HEK293T (cell line): ENCODE results near the gene CLRN1.

Experiments
- CTCF ChIA-PET: fragments of 350-600 bp; formaldehyde crosslinking; extraction: SDS; loops from one replicate; lab custom pipeline; 2021; ENCODE audit warnings: antibody characterized with exemption, inconsistent platforms; lab: Yijun Ruan, JAX
- POLR2A ChIA-PET: fragments of 350-600 bp; formaldehyde crosslinking; extraction: SDS; loops from one replicate; lab custom pipeline; 2020; ENCODE audit warnings: antibody characterized with exemption, inconsistent platforms; lab: Yijun Ruan, JAX
- DNase-seq: peaks from one replicate; pipeline ENCODE4 v3.0.0; 2012; ENCODE audit warnings: mixed read lengths; ENCODE audit errors: extremely low spot score
- ARNT ChIP-seq: fragments of 450-650 bp; IDR thresholded peaks from 2 replicates; pipeline ENCODE4 v1.6.1; 2017; ENCODE audit warnings: mild to moderate bottlenecking
- BHLHE40 ChIP-seq: fragments of 450-650 bp; IDR thresholded peaks from 2 replicates; pipeline ENCODE4 v1.6.1; 2016; ENCODE audit warnings: mild to moderate bottlenecking, moderate library complexity, borderline replicate concordance
- CTBP1 ChIP-seq: fragments of 450-650 bp; IDR thresholded peaks from 2 replicates; pipeline ENCODE4 v1.6.1; 2016; ENCODE audit warnings: borderline replicate concordance
- ELF4 ChIP-seq: fragments of 450-650 bp; IDR thresholded peaks from 2 replicates; pipeline ENCODE4 v1.6.1; 2017; ENCODE audit warnings: antibody characterized with exemption
- FOXA1 ChIP-seq: fragments of 450-650 bp; IDR thresholded peaks from 2 replicates; pipeline ENCODE4 v1.6.1; 2016; ENCODE audit warnings: mild to moderate bottlenecking
- FOXK2 ChIP-seq: fragments of 450-650 bp; IDR thresholded peaks from 2 replicates; pipeline ENCODE4 v1.6.1; 2016; ENCODE audit warnings: mild to moderate bottlenecking
- FOXM1 ChIP-seq: fragments of 450-650 bp; IDR thresholded peaks from 2 replicates; pipeline ENCODE4 v1.6.1; 2017; ENCODE audit warnings: mild to moderate bottlenecking, borderline replicate concordance
- HDGF ChIP-seq: fragments of 450-650 bp; IDR thresholded peaks from 2 replicates; pipeline ENCODE4 v1.6.1; 2017; ENCODE audit warnings: antibody characterized with exemption, borderline replicate concordance
- L3MBTL2 ChIP-seq: fragments of 450-650 bp; conservative IDR thresholded peaks from 2 replicates; pipeline ENCODE4 v1.6.1; 2016; ENCODE audit warnings: mild to moderate bottlenecking
- LEF1 ChIP-seq: fragments of 450-650 bp; IDR thresholded peaks from 2 replicates; pipeline ENCODE4 v1.6.1; 2017; ENCODE audit warnings: mild to moderate bottlenecking, borderline replicate concordance
- NFRKB ChIP-seq: fragments of 450-650 bp; IDR thresholded peaks from 2 replicates; pipeline ENCODE4 v1.6.1; 2016; ENCODE audit warnings: mild to moderate bottlenecking, moderate library complexity
- PKNOX1 ChIP-seq: fragments of 450-650 bp; IDR thresholded peaks from 2 replicates; pipeline ENCODE4 v1.6.1; 2016
- SP1 ChIP-seq: fragments of 450-650 bp; IDR thresholded peaks from 2 replicates; pipeline ENCODE4 v1.6.1; 2017
- SUZ12 ChIP-seq: fragments of 450-650 bp; IDR thresholded peaks from 2 replicates; pipeline ENCODE4 v1.6.1; 2016; ENCODE audit warnings: mild to moderate bottlenecking
- TARDBP ChIP-seq: fragments of 450-650 bp; IDR thresholded peaks from 2 replicates; pipeline ENCODE4 v1.6.1; 2016
- ZNF384 ChIP-seq: fragments of 450-650 bp; IDR thresholded peaks from 2 replicates; pipeline ENCODE4 v1.6.1; 2016

CLRN1 gene

GRCh38 chr3:151009981-151010380 is 37.5 kb upstream of the CLRN1 start:
- CTCF ChIA-PET: no interaction called here
- no peak for DNase-seq
- TF ChIP-seq ELF4: no peak
- no peak for TF ChIP-seq SUZ12
- no peak for TF ChIP-seq NFRKB
- no peak for TF ChIP-seq LEF1
- no peak for TF ChIP-seq HDGF
- no peak for TF ChIP-seq BHLHE40
- no peak for TF ChIP-seq FOXA1
- TF ChIP-seq TARDBP: no peak
- no peak for TF ChIP-seq SP1
- no peak for TF ChIP-seq ARNT
- POLR2A ChIA-PET: no interaction called here

GRCh38 chr3:151009430-151009829 is 36.9 kb upstream of the CLRN1 start:
- TF ChIP-seq ELF4 (no peak), SP1 (no peak), ARNT (no peak), NFRKB (no peak), ZNF384 (no peak)
- ChIA-PET CTCF (no interaction called here), POLR2A (no interaction called here)
- DNase-seq: no peak

- CTCF ChIA-PET: no interaction called here
- TF ChIP-seq ELF4 (no peak), SUZ12 (no peak), HDGF (no peak), ARNT (no peak), CTBP1 (no peak), FOXK2 (no peak), NFRKB (no peak), FOXA1 (no peak), TARDBP (no peak), FOXM1 (no peak)
- POLR2A ChIA-PET: no interaction called here
- DNase-seq: peak; percentile 28
Measured at GRCh38 chr3:151008699-151009098, 36.2 kb upstream of the CLRN1 start.

- DNase-seq: no peak
- ChIA-PET POLR2A (no interaction called here), CTCF (no interaction called here)
- TF ChIP-seq SUZ12: no peak
- no peak for TF ChIP-seq BHLHE40
- TF ChIP-seq TARDBP: no peak
- TF ChIP-seq ELF4: no peak
- TF ChIP-seq CTBP1: no peak
- TF ChIP-seq FOXA1: no peak
- no peak for TF ChIP-seq LEF1
Measured at GRCh38 chr3:151003768-151004134, 31.2 kb upstream of the CLRN1 start.

GRCh38 chr3:151003029-151003767 is 30.7 kb upstream of the CLRN1 start:
- POLR2A ChIA-PET: no interaction called here

GRCh38 chr3:151002003-151002981 is 29.8 kb upstream of the CLRN1 start:
- ChIA-PET POLR2A (no interaction called here), CTCF (no interaction called here)
- TF ChIP-seq LEF1 (no peak), PKNOX1 (no peak), ARNT (no peak), NFRKB (no peak), L3MBTL2 (no peak), FOXA1 (no peak), SUZ12 (no peak), ZNF384 (no peak), FOXM1 (no peak), FOXK2 (no peak), BHLHE40 (no peak), SP1 (no peak), ELF4 (no peak), HDGF (no peak), TARDBP (no peak)
- no peak for DNase-seq

More at GRCh38 chr3:151003029-151003767, 30.7 kb upstream of the CLRN1 start:
- CTCF ChIA-PET: no interaction called here
- TF ChIP-seq SUZ12 (no peak), LEF1 (no peak), HDGF (no peak), BHLHE40 (no peak), FOXA1 (no peak), PKNOX1 (no peak), L3MBTL2 (no peak), FOXK2 (no peak), FOXM1 (no peak), ZNF384 (no peak), NFRKB (no peak), ELF4 (no peak)
- DNase-seq: no peak
